DMS153 treated with DMSO at 0.1 percent for 48 hours (cell line): ENCODE measurements around the gene TEX13A.

Experiments
- DNase-seq: peaks from one replicate; lab custom pipeline; 2025; ENCODE audit not compliant: unreplicated experiment; lab: John Stamatoyannopoulos, UW

Gene TEX13A

DNA sequence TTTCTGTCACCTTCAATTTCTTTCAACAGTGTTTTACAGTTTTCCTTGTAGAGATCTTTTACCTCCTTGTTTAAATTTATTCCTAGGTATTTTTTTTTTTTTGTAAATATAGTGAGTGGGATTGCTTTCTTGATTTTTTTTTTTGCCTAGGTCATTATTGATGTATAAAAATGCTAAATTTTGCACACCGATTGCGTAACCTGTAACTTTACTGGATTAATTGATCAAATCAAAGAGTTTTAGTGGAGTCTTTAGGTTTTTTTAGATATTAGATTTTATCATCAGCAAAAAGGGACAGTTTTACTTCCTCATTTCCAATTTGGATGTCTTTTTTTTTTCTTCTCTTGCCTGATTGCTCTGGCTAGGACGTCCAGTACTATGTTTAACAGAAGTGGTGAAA, 40.9 kb downstream of the TEX13A start:
- DNase-seq, result no peak

GRCh38 chrX:105173071-105173470, 47.4 kb downstream of the TEX13A start:
- DNase-seq, result no peak
